Sciatic nerve (tissue), 2 donors: Measurements from ENCODE around the gene SERTAD4. TPM values are rescaled to one million over a fixed set of nuclear protein-coding genes. Genes with fewer than 3 reads are reported as not detected.
"Not testable (repeated sequence)": the region's sequence is repeated elsewhere in the genome, so short reads cannot be mapped to it uniquely, and the experiment has no call there.

ENCODE experiments used
- ATAC-seq: fragments of 200-7000 bp; cut with Tn5 transposase; one replicate; pipeline ENCODE4 v1.9.1; 2020; ENCODE audit warnings: mild to moderate bottlenecking, moderate library complexity
- DNase-seq: peaks from one replicate; pipeline ENCODE4 v3.0.0-alpha.2; 2020; ENCODE audit warnings: low spot score
- intact Hi-C: fragments of 100-400 bp; cut with DNase I; formaldehyde crosslinking; loops from one replicate; pipeline ENCODE4 v1.14.2; 2022
- total RNA-seq: library from RNA; stranded (reverse); fragmentation: NEBNext Ultra II Directional; extraction: Animal tissue kit (Norgen Biotek cat#: 25700); gene quantifications from one replicate; pipeline ENCODE4 v1.2.1, GENCODE V29; 2021
- donor health status: DM: no; HTN: no; CAD: no.
- donor health status: DM: no; HTN: no; CAD: no.

The SERTAD4 gene
- total RNA-seq, result 9.5 TPM

- ATAC-seq (no peak), DNase-seq (no peak)
- intact Hi-C loops, result no loop called here
Observed at GRCh38 chr1:210232511-210233215, at the start of gene SERTAD4. Gene SERTAD4, plus strand, starts transcription at chr1:210232796. Its CDS starts 5,165 bp downstream, at chr1:210237961.

GRCh38 chr1:210185063-210185462, 47.5 kb upstream of the SERTAD4 start:
- intact Hi-C loops, result no loop called here
- ATAC-seq, result no peak

GRCh38 chr1:210187849-210188606, 44.6 kb upstream of the SERTAD4 start:
- intact Hi-C loops, ATAC-seq, DNase-seq: not testable (repeated sequence)

More at GRCh38 chr1:210185063-210185462, 47.5 kb upstream of the SERTAD4 start:
- no peak for DNase-seq

GRCh38 chr1:210189426-210189825, 43.2 kb upstream of the SERTAD4 start:
- intact Hi-C loops, result no loop called here
- no peak for ATAC-seq
- DNase-seq, result no peak

- ATAC-seq, result no peak
- intact Hi-C loops, result no loop called here
Observed at GRCh38 chr1:210195635-210196160, 36.9 kb upstream of the SERTAD4 start.

GRCh38 chr1:210196266-210196665, 36.3 kb upstream of the SERTAD4 start:
- ATAC-seq, DNase-seq, intact Hi-C loops: not testable (repeated sequence)

More at GRCh38 chr1:210195635-210196160, 36.9 kb upstream of the SERTAD4 start:
- no peak for DNase-seq

GRCh38 chr1:210198840-210199239, 33.8 kb upstream of the SERTAD4 start:
- no peak for DNase-seq
- intact Hi-C loops, result no loop called here
- no peak for ATAC-seq

GRCh38 chr1:210200124-210200736, 32.4 kb upstream of the SERTAD4 start:
- ATAC-seq, result no peak
- intact Hi-C loops, result no loop called here

GRCh38 chr1:210201681-210202080, 30.9 kb upstream of the SERTAD4 start:
- DNase-seq, result no peak
- ATAC-seq, result no peak
- intact Hi-C loops, result no loop called here

More at GRCh38 chr1:210200124-210200736, 32.4 kb upstream of the SERTAD4 start:
- no peak for DNase-seq

GRCh38 chr1:210207597-210208450, 24.8 kb upstream of the SERTAD4 start:
- DNase-seq (no peak), ATAC-seq (no peak)
- intact Hi-C loops, result no loop called here

- intact Hi-C loops, result no loop called here
- ATAC-seq, result no peak
- DNase-seq, result no peak
Observed at GRCh38 chr1:210213335-210213734, 19.3 kb upstream of the SERTAD4 start.

GRCh38 chr1:210214573-210215409, 17.8 kb upstream of the SERTAD4 start:
- DNase-seq (no peak), ATAC-seq (no peak)
- intact Hi-C loops, result loop anchor here (1.0 kb wide), 1 partner anchor 44 kb away; no protein-coding TSS in a partner anchor

GRCh38 chr1:210217482-210217881, 15.1 kb upstream of the SERTAD4 start:
- DNase-seq (no peak), ATAC-seq (no peak)
- intact Hi-C loops, result no loop called here

GRCh38 chr1:210218047-210218446, 14.5 kb upstream of the SERTAD4 start:
- intact Hi-C loops, result no loop called here
- ATAC-seq (no peak), DNase-seq (no peak)

- intact Hi-C loops, result no loop called here
- no peak for ATAC-seq
- DNase-seq, result no peak
Observed at GRCh38 chr1:210222340-210223006, 10.1 kb upstream of the SERTAD4 start.

GRCh38 chr1:210223226-210223904, 9.2 kb upstream of the SERTAD4 start:
- no peak for DNase-seq
- ATAC-seq, result peak; percentile 30
- intact Hi-C loops, result no loop called here

- intact Hi-C loops, result no loop called here
- DNase-seq, result no peak
Observed at GRCh38 chr1:210228158-210228557, 4.4 kb upstream of the SERTAD4 start.

More at GRCh38 chr1:210228158-210228557, 4.4 kb upstream of the SERTAD4 start:
- no peak for ATAC-seq
